ENCODE measurements around the gene FAM20A.

Gene FAM20A

DNA sequence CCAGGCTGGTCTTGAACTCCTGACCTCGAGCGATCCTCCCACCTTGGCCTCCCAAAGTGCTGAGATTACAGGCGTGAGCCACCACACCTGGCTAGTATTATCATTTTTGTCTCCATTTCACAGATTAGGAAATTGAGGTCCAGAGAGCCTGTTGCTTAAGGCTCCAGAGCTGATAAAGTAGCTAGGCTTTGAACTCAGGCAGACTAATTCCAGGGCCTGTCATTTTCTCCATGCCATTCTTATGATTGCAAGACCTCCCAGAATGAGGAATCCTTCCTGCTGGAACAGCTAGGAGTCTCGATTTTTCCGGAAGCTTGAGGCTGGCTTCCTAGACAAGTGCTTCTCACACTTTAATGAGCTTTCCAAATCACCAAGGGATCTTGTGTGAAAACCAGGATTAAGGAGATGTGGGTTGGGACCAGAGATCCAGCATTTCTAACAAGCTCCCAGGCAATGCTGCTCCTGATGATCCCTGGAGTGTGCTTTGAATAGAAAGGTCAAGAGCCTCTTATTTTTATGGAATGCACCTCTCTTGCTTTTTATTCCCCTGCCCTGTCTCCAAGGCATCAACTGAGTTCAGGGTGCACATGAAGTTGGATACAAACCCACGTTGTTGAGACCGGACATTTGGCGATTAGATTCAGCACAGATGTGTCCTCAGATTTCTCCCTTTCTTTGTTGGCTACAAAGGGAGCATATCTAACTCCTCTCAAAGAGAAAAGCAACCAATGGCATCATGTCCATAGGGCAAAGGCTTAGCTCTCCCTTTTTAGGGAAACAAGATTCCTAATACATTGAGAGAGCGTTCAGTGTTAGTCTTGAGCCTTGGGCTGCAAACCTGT, 40.3 kb upstream of the FAM20A start:
- TF ChIP-seq, protein P1, sequence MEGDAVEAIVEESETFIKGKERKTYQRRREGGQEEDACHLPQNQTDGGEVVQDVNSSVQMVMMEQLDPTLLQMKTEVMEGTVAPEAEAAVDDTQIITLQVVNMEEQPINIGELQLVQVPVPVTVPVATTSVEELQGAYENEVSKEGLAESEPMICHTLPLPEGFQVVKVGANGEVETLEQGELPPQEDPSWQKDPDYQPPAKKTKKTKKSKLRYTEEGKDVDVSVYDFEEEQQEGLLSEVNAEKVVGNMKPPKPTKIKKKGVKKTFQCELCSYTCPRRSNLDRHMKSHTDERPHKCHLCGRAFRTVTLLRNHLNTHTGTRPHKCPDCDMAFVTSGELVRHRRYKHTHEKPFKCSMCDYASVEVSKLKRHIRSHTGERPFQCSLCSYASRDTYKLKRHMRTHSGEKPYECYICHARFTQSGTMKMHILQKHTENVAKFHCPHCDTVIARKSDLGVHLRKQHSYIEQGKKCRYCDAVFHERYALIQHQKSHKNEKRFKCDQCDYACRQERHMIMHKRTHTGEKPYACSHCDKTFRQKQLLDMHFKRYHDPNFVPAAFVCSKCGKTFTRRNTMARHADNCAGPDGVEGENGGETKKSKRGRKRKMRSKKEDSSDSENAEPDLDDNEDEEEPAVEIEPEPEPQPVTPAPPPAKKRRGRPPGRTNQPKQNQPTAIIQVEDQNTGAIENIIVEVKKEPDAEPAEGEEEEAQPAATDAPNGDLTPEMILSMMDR (conservative IDR thresholded peaks at IDR 0.05; ENCODE audit: low read depth, low read length) = no peak
- H3K27ac ChIP-seq = no peak overlapping the region
- no peak overlapping the region for H2AFZ ChIP-seq (ENCODE audit: low read depth)
- no peak overlapping the region for H3K4me2 ChIP-seq
- H3K4me3 ChIP-seq (IDR thresholded peaks at IDR 0.05; ENCODE audit: insufficient read depth, low read depth, low read length) = no peak overlapping the region
- no peaks in the 10 kb centered on the region for H3K27me3 ChIP-seq (ENCODE audit: insufficient read depth, low read depth)
- H3K36me3 ChIP-seq (ENCODE audit: insufficient read depth) = no peaks in the 10 kb centered on the region
- H3K79me2 ChIP-seq (ENCODE audit: insufficient read depth, low read depth) = no peaks in the 10 kb centered on the region
- no peaks in the 10 kb centered on the region for H3K4me1 ChIP-seq (ENCODE audit: low read depth, poor library complexity, severe bottlenecking)
- no peaks in the 10 kb centered on the region for H4K20me1 ChIP-seq (ENCODE audit: insufficient read depth)
- H3K9ac ChIP-seq = no peak overlapping the region

- H3K27ac ChIP-seq = no peak overlapping the region
- no peaks in the 10 kb centered on the region for H4K20me1 ChIP-seq (ENCODE audit: insufficient read depth)
- no peak overlapping the region for H2AFZ ChIP-seq (ENCODE audit: low read depth)
- H3K9ac ChIP-seq = no peak overlapping the region
- TF ChIP-seq, protein P1 (conservative IDR thresholded peaks at IDR 0.05; ENCODE audit: low read depth, low read length) = no peak
- no peaks in the 10 kb centered on the region for H3K79me2 ChIP-seq (ENCODE audit: insufficient read depth, low read depth)
- H3K4me3 ChIP-seq (IDR thresholded peaks at IDR 0.05; ENCODE audit: insufficient read depth, low read depth, low read length) = no peak overlapping the region
- no peak overlapping the region for H3K4me2 ChIP-seq
- H3K4me1 ChIP-seq (ENCODE audit: low read depth, poor library complexity, severe bottlenecking) = no peaks in the 10 kb centered on the region
- no peaks in the 10 kb centered on the region for H3K27me3 ChIP-seq (ENCODE audit: insufficient read depth, low read depth)
- no peaks in the 10 kb centered on the region for H3K36me3 ChIP-seq (ENCODE audit: insufficient read depth)
Measured at GRCh38 chr17:68640242-68640989, 39.2 kb upstream of the FAM20A start.

GRCh38 chr17:68634345-68634876, 33.2 kb upstream of the FAM20A start:
- TF ChIP-seq, protein P1 (conservative IDR thresholded peaks at IDR 0.05; ENCODE audit: low read depth, low read length) = no peak
- Histone ChIP-seq H2AFZ (ENCODE audit: low read depth) (no peak overlapping the region), H3K79me2 (ENCODE audit: insufficient read depth, low read depth) (no peaks in the 10 kb centered on the region), H3K4me3 (IDR thresholded peaks at IDR 0.05; ENCODE audit: insufficient read depth, low read depth, low read length) (no peak overlapping the region), H3K36me3 (ENCODE audit: insufficient read depth) (no peaks in the 10 kb centered on the region), H4K20me1 (ENCODE audit: insufficient read depth) (no peaks in the 10 kb centered on the region), H3K27me3 (ENCODE audit: insufficient read depth, low read depth) (no peaks in the 10 kb centered on the region), H3K27ac (no peak overlapping the region), H3K4me2 (no peak overlapping the region), H3K9ac (no peak overlapping the region), H3K4me1 (ENCODE audit: low read depth, poor library complexity, severe bottlenecking) (no peaks in the 10 kb centered on the region)

GRCh38 chr17:68628576-68628957, 27.4 kb upstream of the FAM20A start:
- H3K79me2 ChIP-seq (ENCODE audit: insufficient read depth, low read depth) = no peaks in the 10 kb centered on the region
- H3K4me2 ChIP-seq = no peak overlapping the region
- H3K9ac ChIP-seq = no peak overlapping the region
- no peaks in the 10 kb centered on the region for H3K27me3 ChIP-seq (ENCODE audit: insufficient read depth, low read depth)
- no peak overlapping the region for H3K27ac ChIP-seq
- no peak overlapping the region for H2AFZ ChIP-seq (ENCODE audit: low read depth)
- TF ChIP-seq, protein P1 (conservative IDR thresholded peaks at IDR 0.05; ENCODE audit: low read depth, low read length) = no peak
- H4K20me1 ChIP-seq (ENCODE audit: insufficient read depth) = no peaks in the 10 kb centered on the region
- no peaks in the 10 kb centered on the region for H3K4me1 ChIP-seq (ENCODE audit: low read depth, poor library complexity, severe bottlenecking)
- H3K36me3 ChIP-seq (ENCODE audit: insufficient read depth) = no peaks in the 10 kb centered on the region
- H3K4me3 ChIP-seq (IDR thresholded peaks at IDR 0.05; ENCODE audit: insufficient read depth, low read depth, low read length) = no peak overlapping the region
